ENCODE measurements around the gene AVEN. TPM values are rescaled to one million over a fixed set of nuclear protein-coding genes. Genes with fewer than 3 reads are reported as not detected.

Gene AVEN
- polyA plus RNA-seq, 2 of the 4 experiments (the other 2 are of a cell fraction) = 23.8 to 27.2 TPM

GRCh38 chr15:33858836-33859235 is 180.2 kb downstream of the AVEN start:
- no peak for FAIRE-seq
- CTCF ChIA-PET = interaction anchor here (0.6 kb wide), 1 partner anchor 94 kb away, joined by 3 read pairs; no protein-coding TSS in a partner anchor

GRCh38 chr15:33857726-33858125 is 181.3 kb downstream of the AVEN start:
- H3K27ac ChIP-seq = no peak overlapping the region

More at GRCh38 chr15:33858836-33859235, 180.2 kb downstream of the AVEN start:
- H3K4me3 ChIP-seq = no peak overlapping the region
- TF ChIP-seq FOSB (CRISPR knock-in tag; IDR thresholded peaks at IDR 0.05) (no peak), CHD2 (IDR thresholded peaks at IDR 0.05; ENCODE audit: low read length, partially characterized antibody) (no peak), MAFK (IDR thresholded peaks at IDR 0.05; ENCODE audit: partially characterized antibody) (no peak), PBX3 (IDR thresholded peaks at IDR 0.05) (no peak), TFCP2L1 (CRISPR knock-in tag; IDR thresholded peaks at IDR 0.05) (no peak), JUNB (IDR thresholded peaks at IDR 0.05) (no peak)
- no peak overlapping the region for H3K27ac ChIP-seq
- no peaks in the 10 kb centered on the region for H3K9me3 ChIP-seq
- DNase-seq (ENCODE audit: low read depth in 1 of 2, low spot score in 1 of 2) = no peak
- ATAC-seq = no peak
- 91% methylated on average over 6 of the region's 6 CpGs for WGBS (ENCODE audit: missing lambda C conversion rate)
- peaks cover 6% of the 10 kb centered on the region; the same call in 2 of the 3 replicates for H3K4me1 ChIP-seq
- POLR2A ChIA-PET = no interaction called here
- H3K4me2 ChIP-seq = no peak overlapping the region

GRCh38 chr15:33852570-33852969 is 186.4 kb downstream of the AVEN start:
- 75% methylated on average over 2 of the region's 2 CpGs for WGBS (ENCODE audit: missing lambda C conversion rate)
- H3K4me3 ChIP-seq = no peak overlapping the region
- no peak overlapping the region for H3K4me2 ChIP-seq
- POLR2A ChIA-PET = no interaction called here
- H3K27ac ChIP-seq = no peak overlapping the region
- peaks cover 9% of the 10 kb centered on the region; the same call in 2 of the 3 replicates for H3K4me1 ChIP-seq
- CTCF ChIA-PET = no interaction called here
- peak in 1 of 2 experiments; percentile 29; a peak in 2 of 6 replicates for ATAC-seq
- no peaks in the 10 kb centered on the region for H3K9me3 ChIP-seq
- no peak for FAIRE-seq
- DNase-seq (ENCODE audit: low read depth in 1 of 2, low spot score in 1 of 2) = peak; percentile 14 to 18
- TF ChIP-seq CHD2 (IDR thresholded peaks at IDR 0.05; ENCODE audit: low read length, partially characterized antibody) = no peak
- no peak for TF ChIP-seq HOXA7 (CRISPR knock-in tag; IDR thresholded peaks at IDR 0.05)
- no peak for TF ChIP-seq NFE2L2 (conservative IDR thresholded peaks at IDR 0.05; ENCODE audit: low read length)
- TF ChIP-seq ZNF302 (CRISPR knock-in tag; IDR thresholded peaks at IDR 0.05) = no peak
- no peak for TF ChIP-seq FOSL2 (IDR thresholded peaks at IDR 0.05)
- 0 out of 2 replicates have a peak, but pooled peaks have one; percentile 8 for TF ChIP-seq FOSL2 (CRISPR knock-in tag; IDR thresholded peaks at IDR 0.05)
- TF ChIP-seq ATOH8 (CRISPR knock-in tag; IDR thresholded peaks at IDR 0.05; ENCODE audit: low read depth) = no peak

More at GRCh38 chr15:33857726-33858125, 181.3 kb downstream of the AVEN start:
- Histone ChIP-seq H3K9me3 (no peaks in the 10 kb centered on the region), H3K4me2 (no peak overlapping the region), H3K4me1 (peaks cover 9% of the 10 kb centered on the region; the same call in 2 of the 3 replicates), H3K4me3 (no peak overlapping the region)
- whole genome bisulfite sequencing (ENCODE audit: missing lambda C conversion rate) = 96% methylated on average over 13 of the region's 13 CpGs
- no peak for FAIRE-seq
- no peak for ATAC-seq
- no peak for TF ChIP-seq KDM1A (IDR thresholded peaks at IDR 0.05; ENCODE audit: low read depth)
- TF ChIP-seq EHMT2 (IDR thresholded peaks at IDR 0.05; ENCODE audit: low read depth) = no peak
- no peak for TF ChIP-seq RCOR1 (IDR thresholded peaks at IDR 0.05; ENCODE audit: low read depth, low read length)
- no peak for TF ChIP-seq RNF2 (IDR thresholded peaks at IDR 0.05; ENCODE audit: borderline replicate concordance, low read depth)
- no peak for TF ChIP-seq FOSL2 (IDR thresholded peaks at IDR 0.05)
- TF ChIP-seq FOSL2 (CRISPR knock-in tag; IDR thresholded peaks at IDR 0.05) = no peak
- no peak for TF ChIP-seq USF2 (IDR thresholded peaks at IDR 0.05)
- no peak for TF ChIP-seq FOXS1 (CRISPR knock-in tag; IDR thresholded peaks at IDR 0.05)
- POLR2A ChIA-PET = no interaction called here
- CTCF ChIA-PET = no interaction called here
- no peak for DNase-seq (ENCODE audit: low read depth in 1 of 2, low spot score in 1 of 2)

- WGBS (ENCODE audit: missing lambda C conversion rate) = 64% methylated on average over 1 of the region's 1 CpG
- ChIA-PET CTCF (no interaction called here), POLR2A (no interaction called here)
- H3K4me3 ChIP-seq = no peak overlapping the region
- peaks cover 9% of the 10 kb centered on the region; the same call in 2 of the 3 replicates for H3K4me1 ChIP-seq
- FAIRE-seq = no peak
- no peak for ATAC-seq
- no peaks in the 10 kb centered on the region for H3K9me3 ChIP-seq
- H3K27ac ChIP-seq = no peak overlapping the region
- TF ChIP-seq RFX5 (IDR thresholded peaks at IDR 0.05) (no peak), GATA3 (IDR thresholded peaks at IDR 0.05; ENCODE audit: borderline replicate concordance) (no peak), BHLHE40 (IDR thresholded peaks at IDR 0.05; ENCODE audit: low read depth, low read length) (no peak), FOSL2 (IDR thresholded peaks at IDR 0.05) (no peak), FOSL2 (CRISPR knock-in tag; IDR thresholded peaks at IDR 0.05) (no peak)
- TF ChIP-seq, protein P1, sequence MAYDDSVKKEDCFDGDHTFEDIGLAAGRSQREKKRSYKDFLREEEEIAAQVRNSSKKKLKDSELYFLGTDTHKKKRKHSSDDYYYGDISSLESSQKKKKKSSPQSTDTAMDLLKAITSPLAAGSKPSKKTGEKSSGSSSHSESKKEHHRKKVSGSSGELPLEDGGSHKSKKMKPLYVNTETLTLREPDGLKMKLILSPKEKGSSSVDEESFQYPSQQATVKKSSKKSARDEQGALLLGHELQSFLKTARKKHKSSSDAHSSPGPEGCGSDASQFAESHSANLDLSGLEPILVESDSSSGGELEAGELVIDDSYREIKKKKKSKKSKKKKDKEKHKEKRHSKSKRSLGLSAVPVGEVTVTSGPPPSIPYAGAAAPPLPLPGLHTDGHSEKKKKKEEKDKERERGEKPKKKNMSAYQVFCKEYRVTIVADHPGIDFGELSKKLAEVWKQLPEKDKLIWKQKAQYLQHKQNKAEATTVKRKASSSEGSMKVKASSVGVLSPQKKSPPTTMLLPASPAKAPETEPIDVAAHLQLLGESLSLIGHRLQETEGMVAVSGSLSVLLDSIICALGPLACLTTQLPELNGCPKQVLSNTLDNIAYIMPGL (CRISPR knock-in tag; IDR thresholded peaks at IDR 0.05; ENCODE audit: borderline replicate concordance) = no peak
- TF ChIP-seq, protein P2, sequence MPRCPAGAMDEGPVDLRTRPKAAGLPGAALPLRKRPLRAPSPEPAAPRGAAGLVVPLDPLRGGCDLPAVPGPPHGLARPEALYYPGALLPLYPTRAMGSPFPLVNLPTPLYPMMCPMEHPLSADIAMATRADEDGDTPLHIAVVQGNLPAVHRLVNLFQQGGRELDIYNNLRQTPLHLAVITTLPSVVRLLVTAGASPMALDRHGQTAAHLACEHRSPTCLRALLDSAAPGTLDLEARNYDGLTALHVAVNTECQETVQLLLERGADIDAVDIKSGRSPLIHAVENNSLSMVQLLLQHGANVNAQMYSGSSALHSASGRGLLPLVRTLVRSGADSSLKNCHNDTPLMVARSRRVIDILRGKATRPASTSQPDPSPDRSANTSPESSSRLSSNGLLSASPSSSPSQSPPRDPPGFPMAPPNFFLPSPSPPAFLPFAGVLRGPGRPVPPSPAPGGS (IDR thresholded peaks at IDR 0.05) = no peak
- H3K4me2 ChIP-seq = no peak overlapping the region
- no peak for DNase-seq (ENCODE audit: low read depth in 1 of 2, low spot score in 1 of 2)
These were observed 186.9 kb downstream of the AVEN start for GRCh38 chr15:33852094-33852493.

All from A549 (cell line).